SK-N-SH treated with all-trans-retinoic acid at 6 μM for 48 hours (cell line): ENCODE data around the gene ORAI1.

Experiments
- BACH2 ChIP-seq: fragments of 250-450 bp; sonication (Bioruptor Pico); IDR thresholded peaks from 2 replicates; pipeline ENCODE4 v1.9.0; 2021; ENCODE audit warnings: mild to moderate bottlenecking, borderline replicate concordance
- CREB5 ChIP-seq: fragments of 250-450 bp; sonication (Bioruptor Pico); IDR thresholded peaks from 2 replicates; pipeline ENCODE4 v1.5.1; 2020; ENCODE audit warnings: low read depth, mild to moderate bottlenecking, moderate library complexity
- POU6F1 ChIP-seq: fragments of 250-450 bp; sonication (Bioruptor Pico); IDR thresholded peaks from 2 replicates; pipeline ENCODE4 v1.8.0; 2021; ENCODE audit warnings: low read depth, mild to moderate bottlenecking, moderate library complexity, borderline replicate concordance

GRCh38 chr12:121582583-121583333 lies 43.6 kb upstream of the ORAI1 start:
- TF ChIP-seq POU6F1 (CRISPR knock-in tag) (no peak), CREB5 (CRISPR knock-in tag) (no peak), BACH2 (no peak)
